ENCODE data around the gene CDCA5. TPM values are rescaled to one million over a fixed set of nuclear protein-coding genes. Genes with fewer than 3 reads are reported as not detected.

The CDCA5 gene
- total RNA-seq, 1 experiment from 2014 or later = 90.2 TPM

- Histone ChIP-seq H3K27me3 (replicated peaks) (no peaks in the 10 kb centered on the region), H3K27ac (no peak overlapping the region), H3K4me3 (no peak overlapping the region), H3K4me1 (replicated peaks) (peaks cover 3% of the 10 kb centered on the region), H3K36me3 (peaks cover 36% of the 10 kb centered on the region), H3K9me3 (replicated peaks) (no peaks in the 10 kb centered on the region)
- DNase-seq (ENCODE audit: low read depth in 1 of 2, low spot score in 2 of 2) = no peak
These were observed 36.0 kb downstream of the CDCA5 start for GRCh38 chr11:65047581-65048422.

- Histone ChIP-seq H3K9me3 (replicated peaks) (peaks cover 5% of the 10 kb centered on the region), H3K27me3 (replicated peaks) (no peaks in the 10 kb centered on the region), H3K36me3 (peaks cover 53% of the 10 kb centered on the region), H3K27ac (no peak overlapping the region), H3K4me3 (no peak overlapping the region), H3K4me1 (replicated peaks) (peaks cover 19% of the 10 kb centered on the region)
- DNase-seq (ENCODE audit: low read depth in 1 of 2, low spot score in 2 of 2) = no peak
These were observed 38.1 kb downstream of the CDCA5 start for GRCh38 chr11:65045728-65046127.

- H3K4me1 ChIP-seq (replicated peaks) = peaks cover 25% of the 10 kb centered on the region
- H3K36me3 ChIP-seq = peaks cover 54% of the 10 kb centered on the region
- H3K9me3 ChIP-seq (replicated peaks) = peaks cover 5% of the 10 kb centered on the region
- no peak overlapping the region for H3K4me3 ChIP-seq
- no peak for DNase-seq (ENCODE audit: low read depth in 1 of 2, low spot score in 2 of 2)
- no peak overlapping the region for H3K27ac ChIP-seq
- no peaks in the 10 kb centered on the region for H3K27me3 ChIP-seq (replicated peaks)
These were observed 38.8 kb downstream of the CDCA5 start for GRCh38 chr11:65045061-65045460.

DNA sequence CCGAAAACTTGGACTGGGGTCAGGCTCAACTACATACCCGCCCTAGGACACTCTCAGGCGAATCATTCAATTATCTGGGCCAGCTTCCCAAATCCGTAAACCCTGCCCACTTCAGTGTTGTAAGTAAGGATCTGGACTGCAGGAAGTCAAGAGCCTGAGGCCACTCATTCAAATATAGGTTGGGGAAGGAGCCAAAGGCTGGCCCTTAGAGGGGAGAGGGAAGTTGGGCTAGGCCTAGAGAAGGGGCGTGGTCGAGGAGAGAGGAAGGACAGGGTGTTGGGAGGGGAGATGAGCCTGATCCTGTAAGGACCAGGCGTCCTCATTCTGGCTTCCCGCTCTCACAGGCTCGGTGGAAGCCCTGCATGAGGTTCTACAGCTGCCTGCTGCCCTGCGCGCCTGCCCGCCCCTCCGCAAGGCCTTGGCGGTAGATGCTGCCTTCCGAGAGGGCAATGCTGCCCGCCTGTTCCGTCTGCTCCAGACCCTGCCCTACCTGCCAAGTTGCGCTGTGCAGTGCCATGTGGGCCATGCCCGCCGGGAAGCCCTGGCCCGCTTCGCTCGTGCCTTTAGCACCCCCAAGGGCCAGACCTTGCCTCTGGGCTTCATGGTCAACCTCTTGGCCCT lies 39.8 kb downstream of the CDCA5 start:
- peaks cover 28% of the 10 kb centered on the region for H3K4me1 ChIP-seq (replicated peaks)
- H3K27me3 ChIP-seq (replicated peaks) = no peaks in the 10 kb centered on the region
- no peak for DNase-seq (ENCODE audit: low read depth in 1 of 2, low spot score in 2 of 2)
- no peak overlapping the region for H3K4me3 ChIP-seq
- no peak overlapping the region for H3K27ac ChIP-seq
- peaks cover 62% of the 10 kb centered on the region for H3K36me3 ChIP-seq
- peaks cover 5% of the 10 kb centered on the region for H3K9me3 ChIP-seq (replicated peaks)

- Histone ChIP-seq H3K36me3 (peaks cover 70% of the 10 kb centered on the region), H3K4me1 (replicated peaks) (peaks cover 28% of the 10 kb centered on the region), H3K9me3 (replicated peaks) (peaks cover 5% of the 10 kb centered on the region), H3K27me3 (replicated peaks) (no peaks in the 10 kb centered on the region), H3K27ac (no peak overlapping the region), H3K4me3 (no peak overlapping the region)
- DNase-seq (ENCODE audit: low read depth in 1 of 2, low spot score in 2 of 2) = no peak
These were observed 40.9 kb downstream of the CDCA5 start for GRCh38 chr11:65042891-65043290.

- peaks cover 28% of the 10 kb centered on the region for H3K4me1 ChIP-seq (replicated peaks)
- DNase-seq (ENCODE audit: low read depth in 1 of 2, low spot score in 2 of 2) = peak; percentile 99 to 100
- no peaks in the 10 kb centered on the region for H3K27me3 ChIP-seq (replicated peaks)
- H3K36me3 ChIP-seq = peaks cover 74% of the 10 kb centered on the region
- peak within 1 kb of the TSS; percentile 93 for H3K4me3 ChIP-seq
- peak within 1 kb of the TSS; percentile 58 for H3K27ac ChIP-seq
- peaks cover 5% of the 10 kb centered on the region for H3K9me3 ChIP-seq (replicated peaks)
These were observed 42.8 kb downstream of the CDCA5 start, which contains the start of gene SAC3D1 for GRCh38 chr11:65040847-65041622. Gene SAC3D1, plus strand, starts transcription at chr11:65041210. Its CDS starts 83 bp downstream, at chr11:65041293.

DNA sequence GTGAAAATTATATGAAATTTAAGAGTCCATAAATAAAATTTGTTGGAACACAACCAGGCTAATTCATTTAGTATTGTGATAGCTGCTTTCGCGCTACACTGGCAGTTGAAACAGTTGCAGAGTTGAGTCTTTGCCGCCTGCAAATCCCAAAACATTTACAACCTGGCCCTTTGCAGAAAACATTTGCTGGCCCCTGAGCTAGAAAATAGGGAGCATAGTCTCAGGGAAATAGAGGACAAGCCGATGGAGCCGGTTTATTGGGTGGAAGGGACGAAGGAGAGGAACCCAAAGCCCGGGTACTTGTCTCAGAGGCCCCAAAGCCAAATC lies 43.4 kb downstream of the CDCA5 start:
- Histone ChIP-seq H3K4me3 (peak overlapping the region; percentile 93), H3K9me3 (replicated peaks) (peaks cover 5% of the 10 kb centered on the region), H3K4me1 (replicated peaks) (peaks cover 28% of the 10 kb centered on the region), H3K27ac (peak overlapping the region; percentile 58), H3K36me3 (peaks cover 74% of the 10 kb centered on the region), H3K27me3 (replicated peaks) (no peaks in the 10 kb centered on the region)
- no peak for DNase-seq (ENCODE audit: low read depth in 1 of 2, low spot score in 2 of 2)

GRCh38 chr11:65036931-65037330 lies 46.9 kb downstream of the CDCA5 start:
- H3K27ac ChIP-seq = no peak overlapping the region
- peaks cover 67% of the 10 kb centered on the region for H3K36me3 ChIP-seq
- H3K4me1 ChIP-seq (replicated peaks) = peaks cover 17% of the 10 kb centered on the region
- H3K27me3 ChIP-seq (replicated peaks) = no peaks in the 10 kb centered on the region
- peaks cover 5% of the 10 kb centered on the region for H3K9me3 ChIP-seq (replicated peaks)
- DNase-seq (ENCODE audit: low read depth in 1 of 2, low spot score in 2 of 2) = no peak
- no peak overlapping the region for H3K4me3 ChIP-seq

DNA sequence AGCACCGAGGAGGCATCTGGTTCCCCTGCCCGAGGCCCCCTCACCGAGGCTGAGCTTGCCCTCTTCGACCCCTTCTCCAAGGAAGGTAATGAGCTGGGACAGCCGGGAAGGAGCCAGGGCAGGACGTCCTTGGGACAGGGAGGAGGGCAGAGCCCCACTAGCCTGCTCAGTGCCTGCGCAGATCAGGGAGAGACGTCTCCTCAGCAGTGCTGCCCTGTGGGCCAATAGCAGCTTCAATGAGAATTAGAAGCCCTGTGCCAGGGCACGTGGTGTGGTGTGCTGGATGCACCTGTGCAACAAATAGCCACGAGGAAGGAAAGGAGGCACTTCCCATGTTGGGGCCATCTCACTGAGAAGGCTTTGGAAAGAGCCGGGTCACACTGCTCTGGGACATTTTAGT lies 48.3 kb downstream of the CDCA5 start:
- H3K27ac ChIP-seq = no peak overlapping the region
- peaks cover 58% of the 10 kb centered on the region for H3K36me3 ChIP-seq
- H3K27me3 ChIP-seq (replicated peaks) = no peaks in the 10 kb centered on the region

DNA sequence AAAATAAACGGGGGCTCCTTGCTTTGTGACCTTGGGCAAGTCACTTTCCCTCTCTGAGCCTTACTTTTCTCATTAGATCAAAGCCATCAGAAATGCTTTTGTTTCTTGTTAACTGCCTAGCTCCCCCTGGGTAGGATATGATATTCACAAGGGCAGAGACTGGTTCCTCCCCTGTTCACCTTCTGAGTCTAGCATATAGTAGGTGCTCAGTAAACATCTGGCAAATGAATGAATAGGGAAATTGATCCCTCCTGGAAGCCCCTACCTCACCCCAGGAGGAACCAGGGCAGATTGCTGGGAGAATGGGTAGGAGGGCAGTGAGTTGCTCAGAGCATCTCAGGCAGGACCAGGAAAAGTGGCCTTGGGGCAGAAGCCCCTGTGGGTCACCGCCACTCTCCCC lies 49.4 kb downstream of the CDCA5 start:
- H3K9me3 ChIP-seq (replicated peaks) = no peaks in the 10 kb centered on the region
- DNase-seq (ENCODE audit: low read depth in 1 of 2, low spot score in 2 of 2) = no peak
- H3K4me3 ChIP-seq = no peak overlapping the region
- no peak overlapping the region for H3K27ac ChIP-seq
- peaks cover 51% of the 10 kb centered on the region for H3K36me3 ChIP-seq
- H3K4me1 ChIP-seq (replicated peaks) = no peaks in the 10 kb centered on the region
- no peaks in the 10 kb centered on the region for H3K27me3 ChIP-seq (replicated peaks)

More for the DNA sequence above, 48.3 kb downstream of the CDCA5 start:
- Histone ChIP-seq H3K4me3 (no peak overlapping the region), H3K4me1 (replicated peaks) (peaks cover 8% of the 10 kb centered on the region), H3K9me3 (replicated peaks) (no peaks in the 10 kb centered on the region)
- DNase-seq (ENCODE audit: low read depth in 1 of 2, low spot score in 2 of 2) = no peak

DNA sequence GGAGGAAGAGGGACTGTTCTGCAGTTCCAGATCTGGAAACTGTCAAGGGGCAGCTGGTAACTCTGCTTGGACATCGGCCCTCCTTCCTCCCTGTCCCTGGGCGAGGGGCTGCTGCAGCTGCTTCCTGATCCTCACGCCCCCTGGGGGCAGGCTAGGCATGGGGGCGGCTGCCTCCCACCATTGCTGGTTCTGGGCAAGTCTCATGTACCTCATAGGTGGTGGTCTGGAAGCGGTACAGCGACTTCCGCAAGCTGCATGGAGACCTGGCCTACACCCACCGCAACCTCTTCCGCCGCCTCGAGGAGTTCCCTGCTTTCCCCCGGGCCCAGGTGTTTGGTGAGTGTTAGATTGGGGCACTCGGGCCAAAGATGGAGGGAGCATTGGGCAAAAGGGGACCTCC lies 51.6 kb downstream of the CDCA5 start:
- Histone ChIP-seq H3K9me3 (replicated peaks) (no peaks in the 10 kb centered on the region), H3K4me1 (replicated peaks) (peaks cover 6% of the 10 kb centered on the region), H3K36me3 (peaks cover 34% of the 10 kb centered on the region), H3K27me3 (replicated peaks) (no peaks in the 10 kb centered on the region), H3K4me3 (no peak overlapping the region), H3K27ac (no peak overlapping the region)
- no peak for DNase-seq (ENCODE audit: low read depth in 1 of 2, low spot score in 2 of 2)

All from SJSA1 (cell line).